SH-SY5Y (cell line): Measurements from ENCODE around the gene CNTN4.

Experiments
- GATA2 ChIP-seq: IDR thresholded peaks from 2 replicates; pipeline ENCODE4 v1.6.1; 2011; ENCODE audit warnings: mild to moderate bottlenecking, low read depth, low read length
- GATA3 ChIP-seq: IDR thresholded peaks from 2 replicates; pipeline ENCODE4 v1.6.1; 2011; ENCODE audit warnings: low read depth, mild to moderate bottlenecking, low read length, moderate library complexity

- no peak for TF ChIP-seq GATA2
- TF ChIP-seq GATA3, result no peak
These were observed 968.2 kb downstream of the CNTN4 start for GRCh38 chr3:3066910-3067309.
